Measurements from ENCODE around the gene MS4A13.

DNA sequence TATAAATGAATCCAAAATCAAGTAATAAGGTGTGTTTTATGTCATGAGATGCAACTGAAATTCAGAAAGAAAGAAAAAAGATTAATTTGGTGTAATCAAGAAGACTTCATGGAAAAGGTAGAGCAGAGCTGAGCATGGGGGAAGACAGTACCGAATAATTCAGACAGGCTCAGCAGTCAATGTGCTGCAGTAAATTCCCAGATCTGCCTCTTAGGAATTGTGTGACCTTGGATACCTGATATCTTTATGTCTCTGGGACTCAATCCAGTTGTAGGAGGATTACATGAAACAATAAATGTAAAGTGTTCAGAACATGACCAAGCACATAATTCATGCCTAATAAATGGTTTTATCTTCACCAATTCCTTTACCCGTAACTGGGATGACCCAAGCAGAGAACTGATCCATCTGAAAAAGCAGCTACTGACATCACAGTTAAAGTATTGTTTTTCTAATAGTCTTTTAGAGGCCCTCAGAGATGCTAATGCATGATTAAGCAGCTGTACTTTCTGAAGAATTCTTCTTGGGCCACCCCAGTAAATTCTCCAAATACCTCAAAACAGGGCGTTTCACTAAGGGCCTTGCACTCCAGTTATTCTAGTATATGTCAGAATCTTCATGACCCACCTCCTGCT lies 14.8 kb upstream of the MS4A13 start:
- TF ChIP-seq, protein P1, sequence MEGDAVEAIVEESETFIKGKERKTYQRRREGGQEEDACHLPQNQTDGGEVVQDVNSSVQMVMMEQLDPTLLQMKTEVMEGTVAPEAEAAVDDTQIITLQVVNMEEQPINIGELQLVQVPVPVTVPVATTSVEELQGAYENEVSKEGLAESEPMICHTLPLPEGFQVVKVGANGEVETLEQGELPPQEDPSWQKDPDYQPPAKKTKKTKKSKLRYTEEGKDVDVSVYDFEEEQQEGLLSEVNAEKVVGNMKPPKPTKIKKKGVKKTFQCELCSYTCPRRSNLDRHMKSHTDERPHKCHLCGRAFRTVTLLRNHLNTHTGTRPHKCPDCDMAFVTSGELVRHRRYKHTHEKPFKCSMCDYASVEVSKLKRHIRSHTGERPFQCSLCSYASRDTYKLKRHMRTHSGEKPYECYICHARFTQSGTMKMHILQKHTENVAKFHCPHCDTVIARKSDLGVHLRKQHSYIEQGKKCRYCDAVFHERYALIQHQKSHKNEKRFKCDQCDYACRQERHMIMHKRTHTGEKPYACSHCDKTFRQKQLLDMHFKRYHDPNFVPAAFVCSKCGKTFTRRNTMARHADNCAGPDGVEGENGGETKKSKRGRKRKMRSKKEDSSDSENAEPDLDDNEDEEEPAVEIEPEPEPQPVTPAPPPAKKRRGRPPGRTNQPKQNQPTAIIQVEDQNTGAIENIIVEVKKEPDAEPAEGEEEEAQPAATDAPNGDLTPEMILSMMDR (IDR thresholded peaks at IDR 0.05), result no peak
- no peak for TF ChIP-seq EP300 (IDR thresholded peaks at IDR 0.05)
